ENCODE results near the gene MYO15A. TPM values are rescaled to one million over a fixed set of nuclear protein-coding genes. Genes with fewer than 3 reads are reported as not detected.

Gene MYO15A
- total RNA-seq, 1 donor from 2014 or later = 0.25 TPM

DNA sequence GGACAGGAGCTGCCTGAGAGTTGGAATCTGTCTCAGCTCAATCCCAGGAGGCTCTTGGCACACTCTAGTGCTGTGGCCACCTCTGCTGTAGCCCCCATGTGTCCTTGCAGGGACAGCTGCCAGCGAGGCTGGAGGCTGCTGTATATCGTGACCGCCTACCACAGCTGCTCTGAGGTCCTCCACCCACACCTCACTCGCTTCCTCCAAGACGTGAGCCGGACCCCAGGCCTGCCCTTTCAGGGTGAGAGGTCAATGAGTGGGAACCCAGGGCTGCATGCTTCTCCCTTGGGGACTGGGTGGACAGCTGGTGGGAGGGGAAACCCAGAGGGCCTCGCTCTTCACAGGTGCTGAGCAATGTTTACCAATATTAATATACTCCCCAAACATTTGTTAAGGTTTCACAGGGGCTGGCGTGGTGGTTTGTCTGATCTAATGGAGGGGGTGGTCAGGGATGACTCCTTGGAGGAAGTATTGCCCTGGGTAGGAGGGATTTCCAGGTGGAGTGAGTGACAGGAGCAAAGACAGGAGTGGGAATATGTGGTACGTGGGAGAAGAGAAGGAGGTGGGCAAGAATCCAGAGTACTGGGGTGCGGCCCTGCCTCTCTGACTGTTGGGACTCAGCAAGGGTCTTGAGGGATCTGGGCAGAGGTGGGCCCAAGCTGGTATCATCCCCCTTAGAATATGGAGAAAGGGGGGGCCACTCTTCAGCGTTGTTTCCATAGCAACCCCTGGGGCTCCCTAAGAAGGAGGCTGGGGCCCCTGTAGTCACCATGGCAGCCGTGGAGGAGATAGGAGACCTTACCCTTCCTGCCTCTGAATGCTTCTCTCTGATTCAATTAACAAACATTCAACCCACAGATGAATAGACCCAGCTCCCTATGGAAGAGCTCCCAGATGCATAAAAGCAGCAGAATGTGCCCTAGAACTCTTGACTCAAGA, 52.9 kb downstream of the MYO15A start:
- Histone ChIP-seq H3K4me3 (no peak overlapping the region), H3K27ac (replicated peaks) (no peak overlapping the region), H3K27me3 (ENCODE audit: low read depth) (no peaks in the 10 kb centered on the region), H3K9me3 (replicated peaks) (no peaks in the 10 kb centered on the region), H3K4me1 (peaks cover 8% of the 10 kb centered on the region), H3K36me3 (no peaks in the 10 kb centered on the region)
- TF ChIP-seq, protein P1, sequence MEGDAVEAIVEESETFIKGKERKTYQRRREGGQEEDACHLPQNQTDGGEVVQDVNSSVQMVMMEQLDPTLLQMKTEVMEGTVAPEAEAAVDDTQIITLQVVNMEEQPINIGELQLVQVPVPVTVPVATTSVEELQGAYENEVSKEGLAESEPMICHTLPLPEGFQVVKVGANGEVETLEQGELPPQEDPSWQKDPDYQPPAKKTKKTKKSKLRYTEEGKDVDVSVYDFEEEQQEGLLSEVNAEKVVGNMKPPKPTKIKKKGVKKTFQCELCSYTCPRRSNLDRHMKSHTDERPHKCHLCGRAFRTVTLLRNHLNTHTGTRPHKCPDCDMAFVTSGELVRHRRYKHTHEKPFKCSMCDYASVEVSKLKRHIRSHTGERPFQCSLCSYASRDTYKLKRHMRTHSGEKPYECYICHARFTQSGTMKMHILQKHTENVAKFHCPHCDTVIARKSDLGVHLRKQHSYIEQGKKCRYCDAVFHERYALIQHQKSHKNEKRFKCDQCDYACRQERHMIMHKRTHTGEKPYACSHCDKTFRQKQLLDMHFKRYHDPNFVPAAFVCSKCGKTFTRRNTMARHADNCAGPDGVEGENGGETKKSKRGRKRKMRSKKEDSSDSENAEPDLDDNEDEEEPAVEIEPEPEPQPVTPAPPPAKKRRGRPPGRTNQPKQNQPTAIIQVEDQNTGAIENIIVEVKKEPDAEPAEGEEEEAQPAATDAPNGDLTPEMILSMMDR (IDR thresholded peaks at IDR 0.05; ENCODE audit: borderline replicate concordance) = no peak
- no peak for DNase-seq
- intact Hi-C loops (cut with micrococcal nuclease) = no loop called here

DNA sequence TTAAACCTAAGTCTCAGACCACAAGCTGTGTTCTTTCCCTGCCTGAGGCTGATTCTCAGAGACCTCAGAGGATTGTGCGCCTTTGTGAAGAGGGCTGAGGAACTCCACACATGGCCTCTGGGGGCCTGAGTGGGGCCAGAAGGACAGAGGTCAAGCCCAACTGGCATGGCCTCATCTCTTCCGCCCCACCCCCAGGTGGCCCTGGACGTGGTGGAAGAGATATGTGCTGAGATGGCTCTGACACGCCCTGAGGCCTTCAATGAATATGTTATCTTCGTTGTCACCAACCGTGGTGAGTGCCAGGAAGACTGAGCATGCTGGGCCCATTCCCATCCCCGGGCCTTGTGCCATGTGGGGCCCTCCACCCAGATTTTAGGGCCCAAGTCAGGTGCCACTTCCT, 55.0 kb downstream of the MYO15A start:
- H3K36me3 ChIP-seq = no peaks in the 10 kb centered on the region
- no peaks in the 10 kb centered on the region for H3K27me3 ChIP-seq (ENCODE audit: low read depth)
- TF ChIP-seq, protein P1 (IDR thresholded peaks at IDR 0.05; ENCODE audit: borderline replicate concordance) = no peak
- no peak overlapping the region for H3K4me3 ChIP-seq
- intact Hi-C loops (cut with micrococcal nuclease) = no loop called here
- H3K9me3 ChIP-seq (replicated peaks) = peaks cover 5% of the 10 kb centered on the region
- no peak overlapping the region for H3K27ac ChIP-seq (replicated peaks)
- peaks cover 5% of the 10 kb centered on the region for H3K4me1 ChIP-seq
- no peak for DNase-seq

DNA sequence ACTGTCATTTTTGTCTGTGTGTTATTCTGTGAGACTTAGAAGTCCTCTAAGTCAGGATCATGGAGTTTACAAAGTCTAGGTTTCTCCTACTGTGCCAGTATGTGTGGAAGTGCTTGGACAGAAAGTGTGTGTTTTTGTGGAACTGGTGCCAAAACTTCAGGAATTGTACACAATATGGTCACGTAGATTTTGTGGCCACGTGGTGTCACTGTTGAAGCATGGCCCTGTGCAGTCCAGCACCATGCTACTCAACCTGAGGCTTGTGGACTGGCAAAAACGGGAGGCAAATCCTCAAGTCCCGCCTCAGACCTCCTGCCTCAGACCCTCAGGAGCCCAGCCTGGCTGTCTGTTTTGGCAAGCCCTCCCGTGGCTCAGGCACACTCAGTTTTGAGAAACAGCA, 58.3 kb downstream of the MYO15A start:
- Histone ChIP-seq H3K36me3 (no peaks in the 10 kb centered on the region), H3K4me3 (no peak overlapping the region), H3K27ac (replicated peaks) (no peak overlapping the region), H3K9me3 (replicated peaks) (peaks cover 5% of the 10 kb centered on the region), H3K4me1 (no peaks in the 10 kb centered on the region), H3K27me3 (ENCODE audit: low read depth) (no peaks in the 10 kb centered on the region)
- TF ChIP-seq, protein P1 (IDR thresholded peaks at IDR 0.05; ENCODE audit: borderline replicate concordance) = no peak
- intact Hi-C loops (cut with micrococcal nuclease) = no loop called here
- no peak for DNase-seq

DNA sequence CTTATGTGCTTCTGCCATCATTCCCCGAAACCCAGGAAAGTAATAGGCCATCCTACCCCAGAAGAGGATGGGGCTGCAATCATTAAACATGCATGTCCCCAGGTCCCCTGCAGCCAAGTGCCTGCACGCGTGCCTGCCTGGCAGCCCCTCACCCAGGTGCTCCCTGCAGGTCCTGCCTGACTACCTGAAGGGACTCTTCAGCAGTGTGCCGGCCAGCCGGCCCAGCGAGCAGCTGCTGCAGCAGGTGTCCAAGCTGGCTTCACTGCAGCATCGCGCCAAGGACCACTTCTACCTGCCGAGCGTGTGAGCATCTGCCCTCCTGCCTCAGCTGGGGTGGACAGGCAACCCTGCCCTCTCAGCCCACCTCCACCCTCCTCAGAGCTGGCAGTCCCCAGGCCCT, 58.9 kb downstream of the MYO15A start:
- Histone ChIP-seq H3K36me3 (no peaks in the 10 kb centered on the region), H3K27ac (replicated peaks) (no peak overlapping the region), H3K9me3 (replicated peaks) (peaks cover 5% of the 10 kb centered on the region), H3K27me3 (ENCODE audit: low read depth) (no peaks in the 10 kb centered on the region), H3K4me1 (peaks cover under 1% of the 10 kb centered on the region), H3K4me3 (no peak overlapping the region)
- no peak for DNase-seq
- intact Hi-C loops (cut with micrococcal nuclease) = no loop called here
- TF ChIP-seq, protein P1 (IDR thresholded peaks at IDR 0.05; ENCODE audit: borderline replicate concordance) = no peak

DNA sequence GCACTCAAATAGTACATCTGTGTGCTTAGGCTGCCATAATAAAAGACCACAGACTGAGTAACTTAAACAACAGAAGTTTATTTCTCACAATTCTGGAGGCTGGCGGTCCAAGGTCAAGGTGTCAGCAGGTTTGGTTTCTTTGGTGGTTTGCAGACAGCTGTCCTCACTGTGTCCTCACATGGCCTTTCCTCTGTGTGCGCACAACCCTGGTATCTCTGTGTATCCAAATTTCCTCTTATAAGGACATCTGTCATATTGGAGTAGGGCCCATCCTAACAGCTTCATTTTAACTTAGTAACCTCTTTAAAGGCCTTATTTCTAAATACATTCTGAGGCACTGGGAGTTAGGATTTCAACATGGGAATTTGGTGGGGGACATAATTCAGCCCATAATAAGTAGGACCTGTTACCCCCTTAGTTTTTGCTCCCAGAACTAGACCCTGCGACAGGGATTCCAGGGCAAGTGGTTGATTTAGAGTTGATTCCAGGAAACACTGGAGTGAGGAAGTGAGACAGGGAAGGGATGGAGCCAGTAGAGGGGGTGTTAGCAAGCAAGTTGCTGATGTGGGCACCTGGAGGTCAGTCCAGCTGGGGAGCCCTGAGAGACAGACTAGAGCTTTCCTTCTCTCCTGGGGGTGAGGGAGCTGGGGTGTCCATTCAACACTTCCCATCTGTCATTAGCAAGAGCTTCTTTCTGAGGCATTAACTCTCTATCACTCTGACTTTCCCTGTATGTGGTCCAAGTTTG, 64.1 kb downstream of the MYO15A start:
- Histone ChIP-seq H3K4me1 (peaks cover 8% of the 10 kb centered on the region), H3K4me3 (no peak overlapping the region), H3K36me3 (no peaks in the 10 kb centered on the region), H3K9me3 (replicated peaks) (no peaks in the 10 kb centered on the region), H3K27me3 (ENCODE audit: low read depth) (no peaks in the 10 kb centered on the region), H3K27ac (replicated peaks) (peak overlapping the region; percentile 27)
- intact Hi-C loops (cut with micrococcal nuclease) = no loop called here
- TF ChIP-seq, protein P1 (IDR thresholded peaks at IDR 0.05; ENCODE audit: borderline replicate concordance) = no peak
- DNase-seq = no peak
